GM23248 (cell line): ENCODE results near the gene PRIMA1.

Experiments used
- EZH2 ChIP-seq: fragments of 200-600 bp; sonication (generic); IDR thresholded peaks from 2 replicates; pipeline ENCODE4 v1.6.1; 2018; ENCODE audit warnings: antibody characterized with exemption, mild to moderate bottlenecking; ENCODE audit not compliant: insufficient read depth, poor library complexity, severe bottlenecking
- EZH2phosphoT487 ChIP-seq: fragments of 200-600 bp; sonication (generic); IDR thresholded peaks from 2 replicates; pipeline ENCODE4 v1.6.1; 2018; ENCODE audit warnings: antibody characterized with exemption, moderate library complexity, mild to moderate bottlenecking, low read depth; ENCODE audit not compliant: insufficient read depth

GRCh38 chr14:93729993-93730392 lies 58.3 kb downstream of the PRIMA1 start:
- no peak for TF ChIP-seq EZH2
- no peak for TF ChIP-seq EZH2phosphoT487
